Medulla oblongata (tissue), 1 donor: ENCODE data around the gene HSPA8.
"Not testable (repeated sequence)": the region's sequence is repeated elsewhere in the genome, so short reads cannot be mapped to it uniquely, and the experiment has no call there.

Experiments
- DNase-seq: peaks from one replicate; pipeline ENCODE4 v3.0.0-alpha.2; 2015; ENCODE audit errors: extremely low spot score

The HSPA8 gene

GRCh38 chr11:123061403-123062157, at the start of gene HSPA8:
Gene HSPA8, minus strand, starts transcription at chr11:123062136. Its CDS starts 812 bp downstream, at chr11:123061324.
- DNase-seq: peak; percentile 72

- DNase-seq: peak; percentile 58
Measured at GRCh38 chr11:123111465-123111864, 49.5 kb upstream of the HSPA8 start.

GRCh38 chr11:123110397-123110796, 48.5 kb upstream of the HSPA8 start:
- DNase-seq: no peak

- no peak for DNase-seq
Measured at GRCh38 chr11:123107945-123108495, 46.1 kb upstream of the HSPA8 start.

GRCh38 chr11:123104697-123105096, 42.8 kb upstream of the HSPA8 start:
- DNase-seq: no peak

- peak; percentile 90 for DNase-seq
Measured at GRCh38 chr11:123103326-123103980, 41.5 kb upstream of the HSPA8 start.

GRCh38 chr11:123100379-123101085, 38.6 kb upstream of the HSPA8 start:
- peak; percentile 31 for DNase-seq

- DNase-seq: no peak
Measured at GRCh38 chr11:123098990-123099389, 37.1 kb upstream of the HSPA8 start.

- DNase-seq: no peak
Measured at GRCh38 chr11:123093739-123094138, 31.8 kb upstream of the HSPA8 start.

GRCh38 chr11:123091506-123091905, 29.6 kb upstream of the HSPA8 start:
- no peak for DNase-seq

- not testable (repeated sequence) for DNase-seq
Measured at GRCh38 chr11:123090168-123090567, 28.2 kb upstream of the HSPA8 start.

GRCh38 chr11:123088896-123089295, 27.0 kb upstream of the HSPA8 start:
- not testable (repeated sequence) for DNase-seq

GRCh38 chr11:123087657-123088056, 25.7 kb upstream of the HSPA8 start:
- DNase-seq: not testable (repeated sequence)

GRCh38 chr11:123086305-123086704, 24.4 kb upstream of the HSPA8 start:
- no peak for DNase-seq

GRCh38 chr11:123085497-123085896, 23.6 kb upstream of the HSPA8 start:
- DNase-seq: no peak

GRCh38 chr11:123084454-123084853, 22.5 kb upstream of the HSPA8 start:
- DNase-seq: no peak

- peak; percentile 72 for DNase-seq
Measured at GRCh38 chr11:123083623-123084029, 21.7 kb upstream of the HSPA8 start.

GRCh38 chr11:123082977-123083376, 21.0 kb upstream of the HSPA8 start:
- DNase-seq: no peak

- DNase-seq: no peak
Measured at GRCh38 chr11:123080015-123080414, 18.1 kb upstream of the HSPA8 start.

GRCh38 chr11:123076484-123076883, 14.5 kb upstream of the HSPA8 start:
- DNase-seq: no peak

GRCh38 chr11:123073343-123074057, 11.6 kb upstream of the HSPA8 start:
- DNase-seq: no peak

- DNase-seq: no peak
Measured at GRCh38 chr11:123072762-123073161, 10.8 kb upstream of the HSPA8 start.
